COLO668 (cell line): Measurements from ENCODE around the gene SHCBP1.

Source experiments
- DNase-seq: peaks from one replicate; lab custom pipeline; 2025; ENCODE audit not compliant: unreplicated experiment; lab: John Stamatoyannopoulos, UW

SHCBP1 gene

GRCh38 chr16:46614006-46614405 is 7.2 kb downstream of the SHCBP1 start:
- DNase-seq: no peak

GRCh38 chr16:46613352-46613751 is 7.8 kb downstream of the SHCBP1 start:
- DNase-seq: no peak

GRCh38 chr16:46612121-46612520 is 9.1 kb downstream of the SHCBP1 start:
- no peak for DNase-seq

GRCh38 chr16:46607529-46607928 is 13.7 kb downstream of the SHCBP1 start:
- DNase-seq: no peak

- DNase-seq: no peak
Measured at GRCh38 chr16:46606231-46606630, 14.9 kb downstream of the SHCBP1 start.

GRCh38 chr16:46591257-46591656 is 29.9 kb downstream of the SHCBP1 start:
- DNase-seq: no peak

- no peak for DNase-seq
Measured at GRCh38 chr16:46586011-46586577, 35.1 kb downstream of the SHCBP1 start.

- DNase-seq: no peak
Measured at GRCh38 chr16:46583036-46583435, 38.1 kb downstream of the SHCBP1 start.

GRCh38 chr16:46582313-46582712 is 38.9 kb downstream of the SHCBP1 start:
- no peak for DNase-seq

GRCh38 chr16:46577988-46578579 is 43.1 kb downstream of the SHCBP1 start:
- no peak for DNase-seq

- DNase-seq: no peak
Measured at GRCh38 chr16:46573834-46574159, 47.4 kb downstream of the SHCBP1 start.

- no peak for DNase-seq
Measured at GRCh38 chr16:46573008-46573833, 48.0 kb downstream of the SHCBP1 start.

- DNase-seq: no peak
Measured at GRCh38 chr16:46569231-46569735, 51.9 kb downstream of the SHCBP1 start.

- no peak for DNase-seq
Measured at GRCh38 chr16:46568472-46569230, 52.5 kb downstream of the SHCBP1 start.

- DNase-seq: no peak
Measured at GRCh38 chr16:46562979-46563378, 58.2 kb downstream of the SHCBP1 start.

GRCh38 chr16:46558018-46558417 is 63.2 kb downstream of the SHCBP1 start:
- DNase-seq: no peak

- no peak for DNase-seq
Measured at GRCh38 chr16:46555951-46556350, 65.2 kb downstream of the SHCBP1 start.

GRCh38 chr16:46554435-46554834 is 66.7 kb downstream of the SHCBP1 start:
- DNase-seq: peak; percentile 60

- no peak for DNase-seq
Measured at GRCh38 chr16:46549477-46549876, 71.7 kb downstream of the SHCBP1 start.
